Endothelial cell of umbilical vein (primary cell): ENCODE data around the gene NELFA. TPM values are rescaled to one million over a fixed set of nuclear protein-coding genes. Genes with fewer than 3 reads are reported as not detected.

ENCODE experiments used
- BruUV-seq: library from RNA; stranded (reverse); fragments of 400-500 nt; replicated peaks from 2 replicates; lab custom pipeline; 2021; lab: Mats Ljungman, UMichigan
- CTCF ChIA-PET: fragments of 300-600, 350-600 bp; sonication (Branson Sonifier 250); formaldehyde crosslinking; loops from one replicate; lab custom pipeline; 2021; ENCODE audit warnings: antibody characterized with exemption, inconsistent platforms; lab: Charles Lee
- POLR2A ChIA-PET: fragments of 300-600, 350-600 bp; sonication (Branson Sonifier 250); formaldehyde crosslinking; loops from one replicate; lab custom pipeline; 2021; ENCODE audit warnings: antibody characterized with exemption, inconsistent platforms; lab: Charles Lee
- DNase-seq: peaks from one replicate; pipeline ENCODE4 v3.0.0-alpha.2; 2011; ENCODE audit warnings: low read depth, low spot score
- FAIRE-seq: peaks from 2 replicates; lab custom pipeline; 2011; peaks lifted over from hg19 to GRCh38; lab: Jason Lieb, UNC
- H2AFZ ChIP-seq: 2 replicates; pipeline ENCODE4 v1.6.0; 2012; ENCODE audit warnings: low read depth, low read length, control low read depth, inconsistent platforms
- H3K27ac ChIP-seq: 2 replicates; pipeline ENCODE4 v1.5.1; 2011; ENCODE audit warnings: low read depth, mild to moderate bottlenecking, control low read depth, low read length, moderate library complexity; ENCODE audit not compliant: insufficient read depth
- H3K27me3 ChIP-seq, 2 experiments: 2 replicates each; pipeline versions ENCODE4 v1.6.0 to v1.6.1; 2011; ENCODE audit warnings: low read length in 2 of 2, mixed read lengths in 1 of 2; ENCODE audit not compliant: control insufficient read depth in 2 of 2, insufficient read depth in 2 of 2
- H3K36me3 ChIP-seq, 2 experiments: 2 replicates in 1 of 2; 3 replicates in 1 of 2; pipeline ENCODE4 v1.5.1; 2011; ENCODE audit warnings: low read length in 2 of 2, mild to moderate bottlenecking in 1 of 2, moderate library complexity in 1 of 2; ENCODE audit not compliant: control insufficient read depth in 2 of 2, insufficient read depth in 2 of 2; ENCODE audit errors: extremely low read depth in 1 of 2
- H3K4me1 ChIP-seq: 3 replicates; pipeline ENCODE4 v1.5.1; 2011; ENCODE audit warnings: mild to moderate bottlenecking, low read length; ENCODE audit not compliant: control insufficient read depth, insufficient read depth; ENCODE audit errors: extremely low read depth
- H3K4me2 ChIP-seq: 2 replicates; pipeline ENCODE4 v1.6.1; 2011; ENCODE audit warnings: low read length, control low read depth, mixed read lengths; ENCODE audit not compliant: insufficient read depth
- H3K4me3 ChIP-seq, 3 experiments: fragments of 200-600 bp in 1 of 3; sonication (generic), shearing (Covaris generic) in 1 of 3; replicated peaks in 1 of 3; 2 replicates each; pipeline ENCODE4 v1.5.1; 2011 to 2016; ENCODE audit warnings: control low read depth in 3 of 3, low read length in 3 of 3, mild to moderate bottlenecking in 2 of 3, inconsistent platforms in 1 of 3, low read depth in 1 of 3, moderate library complexity in 1 of 3; ENCODE audit not compliant: insufficient read depth in 1 of 3
- H3K79me2 ChIP-seq: 2 replicates; pipeline ENCODE4 v1.6.0; 2012; ENCODE audit warnings: low read length, inconsistent platforms; ENCODE audit not compliant: control insufficient read depth, insufficient read depth
- H3K9ac ChIP-seq: replicated peaks from 2 replicates; pipeline ENCODE3; 2011; ENCODE audit warnings: low read length, control low read depth; ENCODE audit not compliant: insufficient read depth; ENCODE audit errors: extremely low read depth
- H3K9me1 ChIP-seq: replicated peaks from 3 replicates; pipeline ENCODE4 v1.6.0; 2011; ENCODE audit warnings: mild to moderate bottlenecking, low read length; ENCODE audit not compliant: control insufficient read depth, insufficient read depth; ENCODE audit errors: extremely low read depth
- H3K9me3 ChIP-seq: replicated peaks from 2 replicates; pipeline ENCODE4 v1.5.1; 2012; ENCODE audit warnings: low read length, inconsistent platforms; ENCODE audit not compliant: control insufficient read depth, insufficient read depth
- H4K20me1 ChIP-seq: replicated peaks from 2 replicates; pipeline ENCODE3; 2011; ENCODE audit warnings: mild to moderate bottlenecking, low read length; ENCODE audit not compliant: control insufficient read depth, insufficient read depth; ENCODE audit errors: extremely low read depth
- FOS ChIP-seq: IDR thresholded peaks from 2 replicates; pipeline ENCODE4 v1.6.1; 2011; ENCODE audit warnings: mild to moderate bottlenecking, low read length, moderate library complexity, borderline replicate concordance; ENCODE audit not compliant: insufficient read depth
- GATA2 ChIP-seq: IDR thresholded peaks from 2 replicates; pipeline ENCODE4 v1.7.0; 2011; ENCODE audit warnings: low read depth, mild to moderate bottlenecking, moderate library complexity, mixed read lengths, low read length; ENCODE audit not compliant: insufficient read length, insufficient read depth
- JUN ChIP-seq: IDR thresholded peaks from 2 replicates; pipeline ENCODE4 v1.6.1; 2011; ENCODE audit warnings: borderline replicate concordance, low read depth; ENCODE audit not compliant: insufficient read length, insufficient read depth
- MYC ChIP-seq: IDR thresholded peaks from one replicate; pipeline ENCODE4 v1.6.1; 2011; ENCODE audit warnings: mild to moderate bottlenecking, low read depth, low read length
- POLR2A ChIP-seq: IDR thresholded peaks from 2 replicates; pipeline ENCODE4 v1.6.1; 2012; ENCODE audit warnings: low read depth, mild to moderate bottlenecking, control low read depth, low read length
- POLR2AphosphoS5 ChIP-seq: IDR thresholded peaks from 2 replicates; pipeline ENCODE4 v1.6.1; 2012; ENCODE audit warnings: low read depth, mild to moderate bottlenecking, control low read depth, low read length, moderate library complexity; ENCODE audit not compliant: insufficient read depth
- dilution Hi-C: fragments of 300-500 bp; cut with MboI; formaldehyde crosslinking; loops from one replicate; pipeline ENCODE4 v1.15.0; 2019; ENCODE audit warnings: low sequenced_read_pairs; ENCODE audit not compliant: extremely low pct_ligation_motif_present
- intact Hi-C: fragments of 100-400 bp; cut with micrococcal nuclease; formaldehyde crosslinking; loops from one replicate; pipeline ENCODE4 v1.10.0; 2022
- polyA plus RNA-seq, 4 experiments: library from polyadenylated mRNA; depleted of rRNA in 3 of 4; stranded (reverse) in 3 of 4; unstranded in 1 of 4; fragments of >200 nt; gene quantifications; 2 replicates each; pipeline versions ENCODE4 v1.2.1 to v1.2.3, GENCODE V29; 2011 to 2012; ENCODE audit warnings: missing spikeins in 1 of 4
- total RNA-seq: library from RNA; stranded (reverse); gene quantifications from 2 replicates; pipeline ENCODE4 v1.2.3, GENCODE V29; 2021
- TF ChIP-seq, protein P1 (sequence below): IDR thresholded peaks from 2 replicates; pipeline ENCODE4 v1.6.1; 2011; ENCODE audit not compliant: insufficient read depth, insufficient read length
- TF ChIP-seq, protein P2 (sequence below), 2 donors: IDR thresholded peaks; 1 replicate in 1 of 2; 2 replicates in 1 of 2; pipeline ENCODE4 v1.5.1; 2011; ENCODE audit warnings: low read length in 2 of 2, mild to moderate bottlenecking in 2 of 2, moderate library complexity in 2 of 2, control low read depth in 1 of 2, inconsistent platforms in 1 of 2, low read depth in 1 of 2; ENCODE audit not compliant: insufficient read depth in 1 of 2; ENCODE audit errors: extremely low read depth in 1 of 2

Gene NELFA
- total and polyA plus RNA-seq, 2 donors (not counting 3 experiments of a cell fraction or from before 2014, with no cell fraction given) = 22.8 to 30.3 TPM

DNA sequence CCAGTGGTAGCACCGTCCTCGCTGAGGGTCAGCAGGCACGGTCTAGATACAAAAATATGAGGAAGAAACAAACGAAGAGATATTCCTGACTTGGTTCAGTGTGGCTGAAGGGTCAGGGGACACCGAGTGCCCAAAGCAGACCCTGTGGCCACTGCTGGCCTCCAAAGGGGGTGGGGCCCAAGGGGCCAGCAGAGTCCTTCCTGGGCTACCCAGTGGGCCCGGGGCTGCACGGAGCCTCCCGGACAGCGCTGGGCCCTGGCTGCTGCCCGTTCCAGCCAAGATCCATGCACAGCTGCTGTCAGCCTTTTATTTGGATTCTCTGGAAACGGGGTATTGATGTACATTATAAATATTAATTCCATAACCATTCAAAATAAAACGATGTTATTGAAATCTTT lies 20.4 kb downstream of the NELFA start:
- H3K9me1 ChIP-seq = no peaks in the 10 kb centered on the region
- H3K4me3 ChIP-seq = no peak overlapping the region
- dilution Hi-C loops (no loop called here), intact Hi-C loops (no loop called here)
- no peak overlapping the region for H3K27ac ChIP-seq
- H3K4me2 ChIP-seq = no peak overlapping the region
- no peak overlapping the region for H2AFZ ChIP-seq
- no peak overlapping the region for H3K9ac ChIP-seq
- BruUV-seq = no TSS peak
- no peaks in the 10 kb centered on the region for H3K4me1 ChIP-seq
- no peaks in the 10 kb centered on the region for H4K20me1 ChIP-seq
- FAIRE-seq (no peak), DNase-seq (no peak)
- TF ChIP-seq, protein P1, sequence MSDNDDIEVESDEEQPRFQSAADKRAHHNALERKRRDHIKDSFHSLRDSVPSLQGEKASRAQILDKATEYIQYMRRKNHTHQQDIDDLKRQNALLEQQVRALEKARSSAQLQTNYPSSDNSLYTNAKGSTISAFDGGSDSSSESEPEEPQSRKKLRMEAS = no peak
- TF ChIP-seq GATA2 (no peak), POLR2AphosphoS5 (no peak), MYC (no peak), FOS (no peak), POLR2A (no peak), JUN (no peak)
- TF ChIP-seq, protein P2, sequence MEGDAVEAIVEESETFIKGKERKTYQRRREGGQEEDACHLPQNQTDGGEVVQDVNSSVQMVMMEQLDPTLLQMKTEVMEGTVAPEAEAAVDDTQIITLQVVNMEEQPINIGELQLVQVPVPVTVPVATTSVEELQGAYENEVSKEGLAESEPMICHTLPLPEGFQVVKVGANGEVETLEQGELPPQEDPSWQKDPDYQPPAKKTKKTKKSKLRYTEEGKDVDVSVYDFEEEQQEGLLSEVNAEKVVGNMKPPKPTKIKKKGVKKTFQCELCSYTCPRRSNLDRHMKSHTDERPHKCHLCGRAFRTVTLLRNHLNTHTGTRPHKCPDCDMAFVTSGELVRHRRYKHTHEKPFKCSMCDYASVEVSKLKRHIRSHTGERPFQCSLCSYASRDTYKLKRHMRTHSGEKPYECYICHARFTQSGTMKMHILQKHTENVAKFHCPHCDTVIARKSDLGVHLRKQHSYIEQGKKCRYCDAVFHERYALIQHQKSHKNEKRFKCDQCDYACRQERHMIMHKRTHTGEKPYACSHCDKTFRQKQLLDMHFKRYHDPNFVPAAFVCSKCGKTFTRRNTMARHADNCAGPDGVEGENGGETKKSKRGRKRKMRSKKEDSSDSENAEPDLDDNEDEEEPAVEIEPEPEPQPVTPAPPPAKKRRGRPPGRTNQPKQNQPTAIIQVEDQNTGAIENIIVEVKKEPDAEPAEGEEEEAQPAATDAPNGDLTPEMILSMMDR (IDR thresholded peaks at IDR 0.05; ENCODE audit: extremely low read depth in 1 of 2, insufficient read depth in 1 of 2, low read depth in 1 of 2, low read length in 2 of 2) = no peak
- CTCF ChIA-PET = no interaction called here
- no peaks in the 10 kb centered on the region for H3K9me3 ChIP-seq
- POLR2A ChIA-PET = no interaction called here
- no peaks in the 10 kb centered on the region for H3K27me3 ChIP-seq
- peaks cover 5 to 52% of the 10 kb centered on the region in 2 experiments for H3K36me3 ChIP-seq
- H3K79me2 ChIP-seq = no peaks in the 10 kb centered on the region
